M059J (cell line): ENCODE results near the gene EXTL1. TPM values are rescaled to one million over a fixed set of nuclear protein-coding genes. Genes with fewer than 3 reads are reported as not detected.

Experiments used
- DNase-seq: peaks from one replicate; pipeline ENCODE4 v3.0.0-alpha.2; 2012; ENCODE audit warnings: low read depth
- total RNA-seq: library from RNA; depleted of rRNA; stranded (reverse); fragments of >200 nt; shearing (Covaris generic); gene quantifications from 2 replicates; pipeline ENCODE4 v1.2.3, GENCODE V29; 2014; rRNA removed

Gene EXTL1
- total RNA-seq, 1 experiment from 2014 or later = 0.34 TPM

GRCh38 chr1:26070296-26070962 lies 48.9 kb downstream of the EXTL1 start:
- DNase-seq = peak; percentile 55

DNA sequence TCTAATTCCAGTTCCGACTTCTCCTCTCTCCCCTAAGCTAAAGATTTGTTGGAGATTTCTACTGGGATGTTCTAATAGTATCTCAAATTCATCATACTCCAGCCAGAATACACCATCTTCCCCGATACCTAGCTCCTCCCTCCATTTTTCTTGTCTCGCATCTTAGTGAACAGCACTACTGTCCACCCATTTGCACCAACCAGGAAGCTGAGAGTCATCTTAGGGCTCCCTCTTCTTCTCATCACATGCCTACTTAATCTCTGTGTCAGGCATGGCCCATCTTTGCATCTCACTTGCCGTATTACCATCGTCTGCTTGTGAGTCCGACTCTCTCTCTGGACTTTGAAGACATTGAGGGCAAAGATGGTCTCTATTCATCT lies 49.4 kb downstream of the EXTL1 start:
- no peak for DNase-seq

GRCh38 chr1:26072305-26072704 lies 50.7 kb downstream of the EXTL1 start:
- DNase-seq = peak; percentile 74

DNA sequence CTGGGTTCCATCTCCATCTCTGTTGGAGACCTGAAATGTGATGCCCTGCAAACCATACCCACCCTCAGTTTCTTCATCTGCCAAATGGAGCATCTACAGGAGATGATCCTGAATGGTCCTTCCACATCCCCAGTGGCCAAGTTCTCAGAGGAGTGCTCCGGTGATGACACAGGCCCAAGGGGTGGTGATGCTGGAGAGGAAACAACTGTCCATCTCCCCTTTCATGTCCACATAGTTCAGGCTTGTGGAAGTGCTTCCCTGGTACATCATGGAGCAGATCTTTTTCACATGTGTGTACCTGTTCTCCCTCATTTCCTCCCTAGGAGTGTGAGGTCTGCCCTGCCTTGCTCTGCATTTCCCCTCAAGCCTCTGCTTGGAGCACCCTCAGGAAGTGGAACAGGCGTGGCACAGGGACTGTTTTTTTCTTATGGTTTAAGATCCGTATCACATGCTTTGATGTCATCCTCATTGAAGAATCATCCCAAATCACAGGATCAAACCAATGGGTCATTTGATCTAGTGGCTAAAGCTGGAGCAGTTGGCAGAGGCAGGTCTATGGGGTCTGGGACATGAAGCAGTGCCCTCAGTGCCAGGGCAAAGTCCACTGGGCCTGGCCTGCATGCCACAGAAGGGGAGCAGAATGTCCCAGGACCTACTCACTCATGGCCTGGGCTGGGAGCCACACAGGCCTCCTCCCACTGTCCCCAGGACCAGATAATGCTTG lies 54.0 kb downstream of the EXTL1 start:
- no peak for DNase-seq

DNA sequence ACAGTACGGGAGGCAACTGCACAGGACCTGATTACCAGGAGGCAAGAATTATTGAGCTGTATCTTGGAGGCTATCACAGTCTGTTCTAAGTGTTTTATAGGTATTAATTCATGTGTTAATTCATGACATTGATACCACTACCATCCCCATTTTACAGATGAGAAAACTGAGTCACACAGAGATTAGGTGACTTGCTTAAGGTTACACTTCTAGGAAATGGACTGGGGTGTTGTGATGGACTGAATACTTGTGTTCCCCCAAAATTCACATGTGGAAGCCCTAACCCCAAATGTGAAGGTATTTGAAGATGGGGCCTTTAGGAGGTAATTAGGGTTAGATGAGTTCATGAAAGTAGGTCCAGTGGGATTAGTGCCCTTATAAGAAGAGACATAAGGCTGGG lies 55.9 kb downstream of the EXTL1 start:
- DNase-seq = no peak

DNA sequence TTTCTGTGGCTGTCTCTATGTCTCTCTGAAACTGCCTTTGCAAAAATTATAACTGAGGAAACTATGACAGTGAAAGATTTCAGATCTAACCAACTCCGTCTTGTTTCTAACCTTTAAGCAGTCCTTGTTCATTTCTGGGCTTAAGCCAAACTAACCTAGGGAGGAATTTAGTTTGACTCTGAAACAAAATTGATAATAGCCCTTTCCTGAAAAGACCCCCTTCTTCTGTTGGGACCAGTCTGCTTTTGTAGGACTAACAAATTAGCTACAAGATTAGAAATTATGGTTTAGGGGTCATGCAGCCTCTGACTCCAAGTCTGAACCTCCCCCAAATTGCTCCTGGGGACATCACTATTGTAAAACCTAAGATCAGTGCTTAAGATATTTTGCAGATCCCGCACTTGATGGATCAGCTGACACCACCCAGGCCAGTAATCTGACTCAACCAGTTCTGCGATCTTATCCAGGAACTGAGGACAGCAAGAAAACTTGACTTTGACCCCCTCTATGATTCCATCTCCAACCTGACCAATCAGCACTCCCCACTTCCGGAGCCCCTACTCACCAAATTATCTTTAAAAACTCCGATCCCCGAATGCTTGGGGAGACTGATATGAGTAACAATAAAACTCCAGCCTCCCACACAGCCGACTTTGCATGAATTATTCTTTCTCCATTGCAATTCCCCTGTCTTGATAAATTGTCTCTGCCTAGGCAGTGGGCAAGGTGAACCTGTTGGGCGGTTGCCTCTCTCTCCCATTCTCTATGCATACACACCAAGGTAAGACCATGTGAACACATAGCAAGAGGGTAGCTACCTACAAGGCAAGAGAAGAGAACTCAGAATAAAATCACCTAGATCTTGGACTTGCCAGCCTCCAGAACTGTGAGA lies 57.0 kb downstream of the EXTL1 start:
- DNase-seq = no peak

DNA sequence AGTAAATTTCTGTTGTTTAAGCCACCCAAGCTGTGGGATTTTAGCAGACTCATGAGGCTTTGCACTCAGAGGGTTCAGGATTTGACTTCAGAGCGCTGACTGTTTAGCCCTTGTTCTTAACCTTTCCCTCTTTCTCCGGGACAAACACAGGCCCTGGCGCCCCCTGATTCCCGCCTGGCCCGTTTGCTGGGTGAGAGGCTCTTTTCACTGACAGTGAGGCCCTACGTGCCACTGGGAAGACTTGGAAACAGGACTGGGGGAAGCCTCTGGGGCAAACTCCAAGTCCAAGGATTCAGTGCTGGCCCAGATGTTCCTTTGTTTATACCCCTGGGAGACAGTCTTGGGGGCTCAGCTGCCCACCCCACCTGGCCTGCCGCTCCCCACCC lies 57.6 kb downstream of the EXTL1 start:
- DNase-seq = no peak

GRCh38 chr1:26079960-26080814 lies 58.6 kb downstream of the EXTL1 start:
- DNase-seq = peak; percentile 55

- DNase-seq = peak; percentile 91
Observed at GRCh38 chr1:26081267-26082019, 59.9 kb downstream of the EXTL1 start.

DNA sequence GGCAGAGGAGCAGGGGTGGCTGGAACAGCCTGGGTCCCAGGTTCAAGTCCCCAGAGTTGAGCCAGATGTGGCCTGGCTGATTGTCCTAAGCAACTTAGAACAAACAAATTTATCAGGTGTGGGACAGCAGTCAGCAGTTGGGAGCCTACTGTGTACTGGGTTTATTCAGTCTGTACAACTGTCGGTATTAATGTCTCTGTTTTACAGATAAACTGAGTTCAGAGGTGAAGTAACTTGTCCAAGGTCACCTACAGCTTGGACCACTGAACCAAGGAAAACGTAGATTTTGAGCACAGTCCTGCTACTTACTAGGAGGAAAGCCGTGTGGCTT lies 60.4 kb downstream of the EXTL1 start:
- DNase-seq = no peak

DNA sequence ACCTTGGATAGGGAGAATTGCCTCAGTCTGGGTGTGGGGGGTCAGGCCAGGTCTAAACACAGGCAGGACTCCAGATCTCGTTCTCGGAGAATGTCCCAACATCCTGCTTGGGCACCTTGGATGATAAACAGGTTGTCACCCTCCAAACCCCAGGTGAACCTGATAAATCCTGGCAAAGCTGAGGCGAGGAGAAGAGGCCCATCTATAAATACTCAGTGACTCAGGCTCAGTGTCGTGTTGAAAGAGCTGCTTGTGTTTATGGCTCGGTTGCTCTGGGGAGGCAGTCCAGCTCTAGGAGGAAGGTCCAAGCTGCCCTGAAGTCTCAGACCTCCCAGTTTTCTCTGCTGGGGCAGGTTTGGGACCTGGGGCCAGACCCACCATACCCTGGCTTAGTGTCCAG lies 61.6 kb downstream of the EXTL1 start:
- peak; percentile 89 for DNase-seq

DNA sequence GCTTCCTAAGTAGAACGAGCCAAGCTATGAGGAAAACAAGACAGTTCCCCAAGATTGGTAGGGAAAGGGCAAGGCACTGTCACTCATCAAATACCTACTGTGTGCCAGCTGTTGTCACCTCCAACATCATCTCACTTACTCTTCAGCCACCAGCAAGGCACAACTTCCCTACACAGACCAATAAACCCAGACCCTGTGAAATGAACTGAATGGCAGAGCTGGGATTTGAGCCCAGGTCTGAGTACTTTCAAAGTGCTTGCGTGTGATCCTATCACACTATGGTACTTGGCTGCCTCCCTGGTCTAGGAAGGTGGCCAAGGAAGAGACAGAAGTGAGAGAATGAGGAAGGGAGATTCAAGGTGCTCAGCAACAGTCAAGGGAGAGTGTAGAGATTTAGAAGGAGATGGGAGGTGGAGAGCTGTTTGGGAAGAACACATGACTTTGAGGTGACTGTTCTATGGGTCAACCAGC lies 62.6 kb downstream of the EXTL1 start:
- peak; percentile 90 for DNase-seq

DNA sequence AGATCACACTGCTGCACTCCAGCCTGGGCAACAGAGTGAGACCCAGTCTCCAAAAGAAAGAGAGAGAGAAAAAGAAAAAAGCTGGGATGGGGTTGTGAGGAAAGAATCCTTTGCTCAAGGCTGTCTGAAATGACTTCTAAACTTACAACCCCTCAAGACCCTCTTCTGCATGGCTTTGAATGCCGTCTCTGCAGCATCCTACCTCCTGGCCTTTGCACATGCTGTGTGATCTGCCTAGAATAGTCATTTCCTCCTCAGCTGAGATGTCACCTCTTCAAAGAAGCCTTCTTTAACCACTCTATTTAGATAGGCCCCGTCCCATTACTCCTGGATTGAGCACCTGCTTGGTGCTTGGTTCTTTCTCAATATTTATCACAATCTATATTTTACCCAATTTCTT lies 63.3 kb downstream of the EXTL1 start:
- DNase-seq = no peak

Other genes starting within 250 kb of the EXTL1 start
- 35.6 and 62.9 TPM in 2 replicates for gene SELENON, start 221.6 kb upstream of the EXTL1 start, total RNA-seq
- gene MTFR1L, start 201.8 kb upstream of the EXTL1 start, total RNA-seq = 45.0 and 45.6 TPM in 2 replicates
- gene AUNIP, start 162.3 kb upstream of the EXTL1 start, total RNA-seq = 7.1 and 9.1 TPM in 2 replicates
- 6.5 and 6.8 TPM in 2 replicates for gene PAQR7, start 146.1 kb upstream of the EXTL1 start, total RNA-seq
- gene STMN1, start 115.4 kb upstream of the EXTL1 start, total RNA-seq = 377 and 462 TPM in 2 replicates
- 5.1 and 7.5 TPM in 2 replicates for gene PAFAH2, start 23.7 kb upstream of the EXTL1 start, total RNA-seq
- 0.52 and 1.8 TPM in 2 replicates for gene SLC30A2, start 24.3 kb downstream of the EXTL1 start, total RNA-seq
- gene TRIM63, start 45.9 kb downstream of the EXTL1 start, total RNA-seq = 0.07 TPM in 1 of 2 replicates, not detected in the other
- gene PDIK1L, start 90.0 kb downstream of the EXTL1 start, total RNA-seq = 9.0 and 9.3 TPM in 2 replicates
- gene FAM110D, start 137.3 kb downstream of the EXTL1 start, total RNA-seq = not detected in 2 replicates
- gene C1orf232, start 147.2 kb downstream of the EXTL1 start, total RNA-seq = not detected in 2 replicates
- gene ZNF593, start 148.1 kb downstream of the EXTL1 start, total RNA-seq = 22.4 and 23.0 TPM in 2 replicates
- not detected in 2 replicates for gene ZNF593OS, start 150.1 kb downstream of the EXTL1 start, total RNA-seq
- 0.49 TPM in 1 of 2 replicates, not detected in the other for gene CNKSR1, start 155.7 kb downstream of the EXTL1 start, total RNA-seq
- not detected in 2 replicates for gene CATSPER4, start 168.8 kb downstream of the EXTL1 start, total RNA-seq
- gene CEP85, start 212.4 kb downstream of the EXTL1 start, total RNA-seq = 28.6 and 43.0 TPM in 2 replicates